Left ventricle myocardium superior (tissue), 1 donor: ENCODE data around the gene IVNS1ABP. TPM values are rescaled to one million over a fixed set of nuclear protein-coding genes. Genes with fewer than 3 reads are reported as not detected.

Source experiments
- ATAC-seq: fragments of 200-7000 bp; cut with Tn5 transposase; one replicate; pipeline ENCODE4 v1.9.1; 2020; ENCODE audit warnings: mild to moderate bottlenecking, moderate library complexity
- DNase-seq: peaks from one replicate; pipeline ENCODE4 v3.0.0-alpha.2; 2020
- intact Hi-C: fragments of 100-400 bp; cut with micrococcal nuclease; formaldehyde crosslinking; loops from one replicate; pipeline ENCODE4 v1.11.0; 2022
- total RNA-seq: library from RNA; stranded (reverse); fragmentation: NEBNext Ultra II Directional; extraction: Animal tissue kit (Norgen Biotek cat#: 25700); gene quantifications from one replicate; pipeline ENCODE4 v1.2.1, GENCODE V29; 2021
- donor health status: DM: no; HTN: yes; CAD: no; lungs with severe emphysema.

The IVNS1ABP gene
- total RNA-seq, 1 donor from 2014 or later, result 80.3 TPM

GRCh38 chr1:185308126-185308525 lies 8.9 kb downstream of the IVNS1ABP start:
- intact Hi-C loops, result no loop called here
- ATAC-seq (no peak), DNase-seq (no peak)

GRCh38 chr1:185305419-185305818 lies 11.6 kb downstream of the IVNS1ABP start:
- ATAC-seq (no peak), DNase-seq (no peak)
- intact Hi-C loops, result no loop called here

GRCh38 chr1:185300152-185300551 lies 16.9 kb downstream of the IVNS1ABP start:
- intact Hi-C loops, result no loop called here
- no peak for DNase-seq
- ATAC-seq, result no peak

- intact Hi-C loops, result no loop called here
- ATAC-seq (no peak), DNase-seq (no peak)
Measured at GRCh38 chr1:185297982-185298381, 19.1 kb downstream of the IVNS1ABP start.

GRCh38 chr1:185295091-185295490 lies 22.0 kb downstream of the IVNS1ABP start:
- ATAC-seq (no peak), DNase-seq (no peak)
- intact Hi-C loops, result no loop called here

GRCh38 chr1:185293967-185294542 lies 23.0 kb downstream of the IVNS1ABP start:
- DNase-seq, result no peak
- intact Hi-C loops, result no loop called here
- no peak for ATAC-seq

- ATAC-seq (peak; percentile 59), DNase-seq (no peak)
- intact Hi-C loops, result no loop called here
Measured at GRCh38 chr1:185292237-185292636, 24.8 kb downstream of the IVNS1ABP start.

- DNase-seq (no peak), ATAC-seq (peak; percentile 25)
- intact Hi-C loops, result no loop called here
Measured at GRCh38 chr1:185291652-185292051, 25.4 kb downstream of the IVNS1ABP start.

GRCh38 chr1:185291159-185291558 lies 25.9 kb downstream of the IVNS1ABP start:
- intact Hi-C loops, result no loop called here
- no peak for DNase-seq
- no peak for ATAC-seq

- DNase-seq, result no peak
- intact Hi-C loops, result no loop called here
- no peak for ATAC-seq
Measured at GRCh38 chr1:185289880-185290279, 27.2 kb downstream of the IVNS1ABP start.

- intact Hi-C loops, result no loop called here
- DNase-seq (no peak), ATAC-seq (no peak)
Measured at GRCh38 chr1:185288435-185288834, 28.6 kb downstream of the IVNS1ABP start.

- no peak for ATAC-seq
- intact Hi-C loops, result no loop called here
- no peak for DNase-seq
Measured at GRCh38 chr1:185287451-185287850, 29.6 kb downstream of the IVNS1ABP start.

- intact Hi-C loops, result no loop called here
Measured at GRCh38 chr1:185284533-185285276, 32.3 kb downstream of the IVNS1ABP start.

GRCh38 chr1:185284116-185284515 lies 32.9 kb downstream of the IVNS1ABP start:
- ATAC-seq, result no peak
- intact Hi-C loops, result no loop called here

More at GRCh38 chr1:185284533-185285276, 32.3 kb downstream of the IVNS1ABP start:
- DNase-seq (peak; percentile 24), ATAC-seq (peak; percentile 69)

GRCh38 chr1:185281245-185281644 lies 35.8 kb downstream of the IVNS1ABP start:
- DNase-seq (no peak), ATAC-seq (no peak)
- intact Hi-C loops, result no loop called here

More at GRCh38 chr1:185284116-185284515, 32.9 kb downstream of the IVNS1ABP start:
- DNase-seq, result no peak

- intact Hi-C loops, result no loop called here
- DNase-seq, result no peak
- ATAC-seq, result no peak
Measured at GRCh38 chr1:185280589-185280988, 36.5 kb downstream of the IVNS1ABP start.

GRCh38 chr1:185279571-185279970 lies 37.5 kb downstream of the IVNS1ABP start:
- no peak for DNase-seq
- intact Hi-C loops, result no loop called here
- ATAC-seq, result no peak

- no peak for ATAC-seq
- intact Hi-C loops, result no loop called here
- DNase-seq, result no peak
Measured at GRCh38 chr1:185271921-185272320, 45.1 kb downstream of the IVNS1ABP start.

- ATAC-seq (no peak), DNase-seq (no peak)
- intact Hi-C loops, result no loop called here
Measured at GRCh38 chr1:185268352-185268751, 48.7 kb downstream of the IVNS1ABP start.

GRCh38 chr1:185267701-185268100 lies 49.3 kb downstream of the IVNS1ABP start:
- no peak for ATAC-seq
- no peak for DNase-seq

GRCh38 chr1:185267301-185267700 lies 49.7 kb downstream of the IVNS1ABP start:
- peak; percentile 21 for ATAC-seq
- DNase-seq, result no peak
- intact Hi-C loops, result no loop called here

More at GRCh38 chr1:185267701-185268100, 49.3 kb downstream of the IVNS1ABP start:
- intact Hi-C loops, result no loop called here
